Measurements from ENCODE around the gene ANAPC7.
"Not testable (repeated sequence)": the region's sequence is repeated elsewhere in the genome, so short reads cannot be mapped to it uniquely, and the experiment has no call there.

ANAPC7 gene

GRCh38 chr12:110378131-110378790 lies 25.2 kb downstream of the ANAPC7 start:
- in situ Hi-C loops (cut with MboI; ENCODE audit: low sequenced_read_pairs) = not testable (repeated sequence)

GRCh38 chr12:110373962-110374611 lies 29.4 kb downstream of the ANAPC7 start:
- in situ Hi-C loops (cut with MboI; ENCODE audit: low sequenced_read_pairs) = no loop called here

- in situ Hi-C loops (cut with MboI; ENCODE audit: low sequenced_read_pairs) = no loop called here
Measured at GRCh38 chr12:110373425-110373824, 30.1 kb downstream of the ANAPC7 start.

GRCh38 chr12:110373025-110373424 lies 30.5 kb downstream of the ANAPC7 start:
- in situ Hi-C loops (cut with MboI; ENCODE audit: low sequenced_read_pairs) = no loop called here

- in situ Hi-C loops (cut with MboI; ENCODE audit: low sequenced_read_pairs) = no loop called here
Measured at GRCh38 chr12:110372056-110372425, 31.5 kb downstream of the ANAPC7 start.

- in situ Hi-C loops (cut with MboI; ENCODE audit: low sequenced_read_pairs) = no loop called here
Measured at GRCh38 chr12:110371408-110372055, 32.0 kb downstream of the ANAPC7 start.

- in situ Hi-C loops (cut with MboI; ENCODE audit: low sequenced_read_pairs) = no loop called here
Measured at GRCh38 chr12:110370732-110371231, 32.7 kb downstream of the ANAPC7 start.

GRCh38 chr12:110369992-110370391 lies 33.5 kb downstream of the ANAPC7 start:
- in situ Hi-C loops (cut with MboI; ENCODE audit: low sequenced_read_pairs) = no loop called here

- in situ Hi-C loops (cut with MboI; ENCODE audit: low sequenced_read_pairs) = no loop called here
Measured at GRCh38 chr12:110367181-110367864, 36.2 kb downstream of the ANAPC7 start.

GRCh38 chr12:110366321-110367142 lies 37.0 kb downstream of the ANAPC7 start:
- in situ Hi-C loops (cut with MboI; ENCODE audit: low sequenced_read_pairs) = no loop called here

- in situ Hi-C loops (cut with MboI; ENCODE audit: low sequenced_read_pairs) = no loop called here
Measured at GRCh38 chr12:110365489-110366320, 37.8 kb downstream of the ANAPC7 start.

GRCh38 chr12:110361216-110361615 lies 42.3 kb downstream of the ANAPC7 start:
- in situ Hi-C loops (cut with MboI; ENCODE audit: low sequenced_read_pairs) = no loop called here

- in situ Hi-C loops (cut with MboI; ENCODE audit: low sequenced_read_pairs) = not testable (repeated sequence)
Measured at GRCh38 chr12:110358384-110359097, 45.0 kb downstream of the ANAPC7 start.

GRCh38 chr12:110355073-110355472 lies 48.4 kb downstream of the ANAPC7 start:
- in situ Hi-C loops (cut with MboI; ENCODE audit: low sequenced_read_pairs) = no loop called here

- in situ Hi-C loops (cut with MboI; ENCODE audit: low sequenced_read_pairs) = no loop called here
Measured at GRCh38 chr12:110354172-110354780, 49.2 kb downstream of the ANAPC7 start.

GRCh38 chr12:110353211-110353965 lies 50.1 kb downstream of the ANAPC7 start:
- in situ Hi-C loops (cut with MboI; ENCODE audit: low sequenced_read_pairs) = no loop called here

- in situ Hi-C loops (cut with MboI; ENCODE audit: low sequenced_read_pairs) = no loop called here
Measured at GRCh38 chr12:110352401-110352800, 51.1 kb downstream of the ANAPC7 start.

GRCh38 chr12:110351119-110351518 lies 52.4 kb downstream of the ANAPC7 start:
- in situ Hi-C loops (cut with MboI; ENCODE audit: low sequenced_read_pairs) = no loop called here
